HG03159 (cell line): ENCODE results near the gene EML4.
"Not testable (repeated sequence)": the region's sequence is repeated elsewhere in the genome, so short reads cannot be mapped to it uniquely, and the experiment has no call there.

Experiments used
- ATAC-seq: cut with Tn5 transposase; IDR thresholded peaks from one replicate; pipeline ENCODE4 v1.9.1; 2021; ENCODE audit warnings: mild to moderate bottlenecking, moderate library complexity; ENCODE audit not compliant: unreplicated experiment

The EML4 gene

DNA sequence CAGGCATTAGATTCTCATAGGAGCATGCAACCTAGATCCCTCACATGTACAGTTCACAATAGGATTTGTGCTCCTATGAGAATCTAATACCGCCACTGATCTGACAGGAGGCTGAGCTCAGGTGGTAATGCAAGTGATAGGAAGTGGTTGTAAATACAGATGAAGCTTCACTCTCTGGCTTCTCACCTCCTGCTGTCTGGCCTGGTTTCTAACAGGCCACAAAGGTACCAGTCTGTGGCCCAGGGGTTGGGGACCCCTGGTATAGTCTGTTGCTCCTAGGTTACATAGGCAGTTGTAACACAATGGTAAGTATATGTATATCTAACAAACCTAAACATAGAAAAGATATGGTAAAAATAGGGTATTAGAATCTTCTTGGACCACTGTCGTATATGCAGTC lies 81.8 kb downstream of the EML4 start:
- no peak for ATAC-seq

GRCh38 chr2:42252464-42252863 lies 83.3 kb downstream of the EML4 start:
- ATAC-seq = no peak

GRCh38 chr2:42254186-42254895 lies 85.2 kb downstream of the EML4 start:
- no peak for ATAC-seq

DNA sequence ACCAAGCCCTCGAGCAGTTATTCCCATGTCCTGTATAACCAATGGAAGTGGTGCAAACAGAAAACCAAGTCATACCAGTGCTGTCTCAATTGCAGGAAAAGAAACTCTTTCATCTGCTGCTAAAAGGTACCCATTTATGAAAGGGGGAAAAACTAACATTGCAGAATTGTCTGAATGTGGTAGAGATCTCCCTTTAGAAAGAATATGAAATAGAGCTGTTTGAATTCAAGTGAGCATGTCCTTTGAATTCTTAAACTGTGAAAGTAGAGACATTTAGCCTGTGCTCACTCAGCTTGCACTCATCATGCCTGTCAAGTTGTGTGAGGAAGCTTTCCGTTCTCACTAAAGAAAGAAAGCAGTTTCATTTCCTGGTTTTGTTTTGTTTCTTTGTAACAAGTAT lies 87.4 kb downstream of the EML4 start:
- ATAC-seq = peak; percentile 88

DNA sequence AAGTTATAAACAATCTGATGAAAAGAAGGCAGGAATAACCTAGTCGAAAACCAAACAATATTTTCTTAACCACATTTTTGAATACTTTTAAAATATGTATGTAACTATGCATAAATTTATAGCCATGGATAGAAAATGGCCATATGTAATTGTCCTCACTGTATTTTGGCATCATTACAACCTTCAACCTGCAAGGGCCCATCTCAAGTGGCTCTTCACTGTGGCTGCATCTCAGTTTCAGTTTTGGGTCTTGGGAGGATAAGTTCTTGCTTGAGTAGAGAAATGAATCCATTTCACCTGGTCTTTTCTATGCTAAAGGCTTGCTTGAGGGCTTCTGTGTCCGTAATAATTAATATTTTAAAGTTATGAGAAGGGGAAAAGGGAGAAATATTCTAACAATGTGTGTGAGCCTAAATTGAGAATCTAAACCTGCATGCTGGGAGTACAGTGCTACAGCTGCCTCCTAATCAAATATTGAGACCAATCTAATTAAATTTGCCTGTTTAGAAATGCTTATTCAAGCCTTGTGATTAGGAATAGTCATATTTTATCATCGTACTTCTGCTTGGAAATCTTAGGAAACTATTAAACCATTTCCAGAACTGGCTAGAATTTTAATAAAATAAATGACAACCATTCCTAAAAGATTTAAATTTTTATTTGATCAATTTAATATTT lies 92.5 kb downstream of the EML4 start:
- ATAC-seq = no peak

GRCh38 chr2:42266236-42266635 lies 97.1 kb downstream of the EML4 start:
- no peak for ATAC-seq

DNA sequence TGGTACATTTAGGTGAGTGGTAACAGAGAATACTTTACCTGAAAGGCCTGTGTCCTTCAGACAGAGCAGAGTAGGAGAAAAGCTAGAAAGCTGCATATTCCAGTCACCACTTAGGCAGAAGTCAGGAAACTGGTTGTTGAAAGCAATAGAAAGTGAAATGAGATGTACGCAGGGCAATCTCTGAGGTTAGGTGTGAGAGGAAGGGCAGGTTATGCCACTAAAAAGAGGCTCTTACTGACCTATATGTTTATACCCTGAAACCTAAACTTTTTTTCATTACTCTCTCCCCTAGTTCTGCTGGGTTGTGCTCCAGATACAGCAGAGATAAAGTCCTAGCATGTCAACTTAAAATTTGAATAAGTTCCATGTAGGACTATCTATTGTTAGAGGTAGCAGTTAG lies 98.4 kb downstream of the EML4 start:
- ATAC-seq = no peak

- no peak for ATAC-seq
Observed at GRCh38 chr2:42268528-42269151, 99.5 kb downstream of the EML4 start.

- no peak for ATAC-seq
Observed at GRCh38 chr2:42270757-42271156, 101.6 kb downstream of the EML4 start.

DNA sequence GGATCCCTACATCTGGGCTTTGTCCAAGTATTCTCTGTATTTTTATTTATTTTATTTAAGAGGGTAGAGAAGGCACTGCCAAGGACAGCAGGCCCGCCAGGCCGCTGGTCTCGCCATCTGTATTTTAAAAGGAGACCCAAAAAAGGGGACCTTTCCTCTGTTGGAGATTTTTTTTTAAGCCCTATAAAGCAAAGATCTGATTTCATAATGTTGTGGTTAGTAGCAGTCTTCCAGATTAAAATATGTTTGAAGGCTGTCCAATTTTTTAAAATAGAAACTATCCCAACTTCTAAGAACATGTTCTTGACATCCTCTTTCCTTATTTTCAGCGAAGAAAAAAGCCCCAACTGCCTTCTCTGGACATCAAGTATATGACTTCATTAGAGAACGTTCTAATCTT lies 102.1 kb downstream of the EML4 start:
- not testable (repeated sequence) for ATAC-seq

DNA sequence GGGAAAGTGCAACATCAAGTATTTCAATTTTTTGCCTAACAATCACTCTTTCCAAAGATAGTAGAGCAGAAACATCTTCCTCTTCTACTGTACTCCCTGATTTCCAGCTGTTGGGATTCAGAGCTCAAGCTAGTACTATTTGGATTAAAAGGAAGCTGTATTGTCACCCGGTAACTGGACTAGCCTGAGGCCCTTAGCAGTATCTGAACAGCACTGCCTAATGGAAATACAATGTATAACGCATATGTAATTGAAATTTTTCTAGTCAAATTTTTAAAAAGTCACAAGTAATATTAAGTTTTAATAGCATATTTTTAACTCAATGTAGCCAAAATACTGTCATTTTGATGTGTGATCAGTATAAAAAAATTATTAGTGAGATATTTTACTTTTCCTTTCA lies 105.7 kb downstream of the EML4 start:
- ATAC-seq = no peak

GRCh38 chr2:42281416-42282081 lies 112.4 kb downstream of the EML4 start:
- ATAC-seq = no peak

DNA sequence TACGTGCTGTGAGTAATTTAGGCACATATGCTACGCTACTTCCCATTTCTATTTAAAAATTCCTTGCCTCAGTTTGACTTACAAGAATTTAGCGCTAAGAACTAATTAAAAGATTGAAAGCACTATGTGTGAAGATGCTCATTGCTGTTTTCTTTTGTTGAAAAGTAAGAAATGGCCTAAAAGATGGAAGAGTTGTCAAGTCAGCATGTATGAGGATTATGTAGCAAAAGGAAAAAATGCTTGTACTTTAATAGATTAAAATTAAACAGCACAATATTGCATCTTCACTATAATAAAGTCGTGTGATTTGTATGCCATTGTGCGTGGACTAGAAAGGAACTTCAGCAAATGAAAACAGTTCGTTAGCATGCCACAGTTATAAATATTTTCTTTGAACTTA lies 114.9 kb downstream of the EML4 start:
- ATAC-seq = no peak

DNA sequence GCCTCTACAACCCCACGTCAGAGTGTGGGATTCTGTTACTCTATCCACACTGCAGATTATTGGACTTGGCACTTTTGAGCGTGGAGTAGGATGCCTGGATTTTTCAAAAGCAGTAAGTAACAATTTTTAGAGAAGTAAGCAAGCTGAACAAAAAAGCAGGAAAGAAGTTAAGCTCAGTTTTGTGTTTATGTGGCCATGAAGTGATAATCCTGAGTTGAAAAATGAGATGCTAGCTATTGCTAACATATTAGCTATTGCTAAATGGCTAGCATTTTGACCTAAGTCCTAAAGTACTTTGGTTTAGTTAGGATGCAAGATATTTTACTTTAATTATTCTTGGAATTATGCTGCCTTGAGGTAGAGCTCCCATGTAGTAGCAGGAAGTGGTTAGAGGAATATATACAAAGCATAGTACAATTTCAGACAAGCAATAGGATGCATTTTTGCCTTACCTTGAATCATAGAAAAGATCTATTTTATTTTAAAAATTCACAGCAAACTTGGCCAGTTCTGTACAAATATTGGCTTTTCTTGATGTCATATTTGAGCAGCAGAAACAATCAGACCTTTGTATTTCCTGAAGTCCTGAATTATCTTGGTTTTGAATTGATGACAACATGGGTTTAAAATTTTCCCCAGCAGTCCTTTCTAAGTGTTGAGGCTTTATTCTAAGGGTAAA lies 117.3 kb downstream of the EML4 start:
- ATAC-seq = no peak

DNA sequence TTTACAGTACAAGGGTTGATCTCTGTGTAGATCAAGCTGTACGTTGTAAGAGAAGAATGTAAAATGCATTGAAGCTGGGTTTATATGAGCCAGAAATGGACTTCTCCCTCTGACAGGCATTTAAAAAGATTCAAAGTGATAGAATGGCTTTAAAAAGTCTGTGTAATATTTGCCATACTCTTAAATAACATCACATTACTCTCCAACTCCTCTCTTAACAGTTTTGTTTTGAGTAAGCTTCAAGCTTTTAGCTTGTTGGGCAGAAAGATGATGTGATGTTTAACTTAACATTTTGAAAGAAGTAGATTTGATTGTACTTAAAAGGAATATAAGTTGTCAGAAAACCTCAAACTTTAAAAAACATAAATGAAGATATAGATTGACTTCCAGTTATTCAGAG lies 119.7 kb downstream of the EML4 start:
- no peak for ATAC-seq

- ATAC-seq = no peak
Observed at GRCh38 chr2:42289222-42289621, 120.1 kb downstream of the EML4 start.

- no peak for ATAC-seq
Observed at GRCh38 chr2:42290005-42290404, 120.9 kb downstream of the EML4 start.

- no peak for ATAC-seq
Observed at GRCh38 chr2:42293019-42293418, 123.9 kb downstream of the EML4 start.

DNA sequence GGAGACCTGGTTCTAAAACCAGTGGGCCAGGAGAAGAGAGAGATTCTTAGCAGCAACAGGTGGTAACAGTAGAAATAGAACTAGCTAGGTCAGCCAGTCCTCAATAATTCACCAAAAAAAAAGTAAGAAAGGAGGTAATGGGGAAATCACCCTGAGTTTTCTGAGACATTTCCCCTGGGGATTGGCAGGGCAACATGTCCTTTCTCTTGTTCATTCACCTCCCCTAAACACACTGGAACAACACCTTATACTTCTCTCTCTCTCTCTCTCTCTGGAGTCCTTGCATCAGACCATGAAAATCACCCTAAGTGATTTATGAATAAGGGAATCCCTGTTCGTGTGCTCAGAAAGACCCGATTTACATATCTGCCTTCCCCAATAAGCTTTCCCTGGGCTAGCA lies 127.1 kb downstream of the EML4 start:
- peak; percentile 52 for ATAC-seq

- ATAC-seq = no peak
Observed at GRCh38 chr2:42297322-42297936, 128.3 kb downstream of the EML4 start.

- no peak for ATAC-seq
Observed at GRCh38 chr2:42298132-42298531, 129.0 kb downstream of the EML4 start.
